IPS DF 6.9 (cell line): ENCODE data around the gene ATP5IF1.

Source experiments
- DNase-seq: peaks from one replicate; pipeline ENCODE4 v3.0.0-alpha.2; 2013; ENCODE audit warnings: low read depth, low spot score
- H3K27ac ChIP-seq: one replicate; pipeline ENCODE4 v1.5.1; 2013; ENCODE audit warnings: low read length, control low read depth
- H3K27me3 ChIP-seq: 2 replicates; pipeline ENCODE4 v1.6.1; 2013; ENCODE audit warnings: mild to moderate bottlenecking, low read length; ENCODE audit not compliant: control insufficient read depth, insufficient read depth
- H3K36me3 ChIP-seq: 2 replicates; pipeline ENCODE4 v1.6.1; 2013; ENCODE audit warnings: low read length; ENCODE audit not compliant: control insufficient read depth, insufficient read depth
- H3K4me1 ChIP-seq: 2 replicates; pipeline ENCODE4 v1.6.1; 2013; ENCODE audit warnings: low read length; ENCODE audit not compliant: control insufficient read depth, insufficient read depth
- H3K4me3 ChIP-seq: 2 replicates; pipeline ENCODE4 v1.5.1; 2013; ENCODE audit warnings: mild to moderate bottlenecking, low read length
- H3K9me3 ChIP-seq: 2 replicates; pipeline ENCODE4 v1.6.1; 2013; ENCODE audit warnings: low read length, inconsistent platforms; ENCODE audit not compliant: control insufficient read depth, insufficient read depth
- WGBS: extraction: QIAGEN DNeasy Blood & Tissue Kit; methylation state at CpG from one replicate; pipeline ENCODE4 v1.1.7; 2013; ENCODE audit warnings: mixed read lengths, missing lambda C conversion rate; ENCODE audit not compliant: insufficient read length, insufficient coverage; 5-methylcytosine and 5-hydroxymethylcytosine counted together

ATP5IF1 gene

GRCh38 chr1:28239004-28239403 lies 3.1 kb downstream of the ATP5IF1 start:
- no peak for DNase-seq
- H3K27me3 ChIP-seq = no peaks in the 10 kb centered on the region
- H3K27ac ChIP-seq = no peak overlapping the region
- H3K4me3 ChIP-seq = no peak overlapping the region
- H3K36me3 ChIP-seq = no peaks in the 10 kb centered on the region; the same call in 1 of the 2 replicates
- H3K9me3 ChIP-seq = no peaks in the 10 kb centered on the region
- no CpG with 5 or more reads among the region's 2 CpGs for WGBS
- H3K4me1 ChIP-seq = no peaks in the 10 kb centered on the region; the same call in 1 of the 2 replicates

GRCh38 chr1:28240024-28240423 lies 4.1 kb downstream of the ATP5IF1 start:
- Histone ChIP-seq H3K9me3 (no peaks in the 10 kb centered on the region), H3K27ac (no peak overlapping the region), H3K27me3 (no peaks in the 10 kb centered on the region), H3K36me3 (no peaks in the 10 kb centered on the region; the same call in 1 of the 2 replicates), H3K4me3 (no peak overlapping the region), H3K4me1 (no peaks in the 10 kb centered on the region; the same call in 1 of the 2 replicates)
- no CpG with 5 or more reads among the region's 4 CpGs for WGBS
- no peak for DNase-seq

- no peaks in the 10 kb centered on the region; the same call in 1 of the 2 replicates for H3K4me1 ChIP-seq
- DNase-seq = no peak
- no peak overlapping the region for H3K27ac ChIP-seq
- no peaks in the 10 kb centered on the region for H3K9me3 ChIP-seq
- no peaks in the 10 kb centered on the region for H3K27me3 ChIP-seq
- no peak overlapping the region for H3K4me3 ChIP-seq
- H3K36me3 ChIP-seq = no peaks in the 10 kb centered on the region; the same call in 1 of the 2 replicates
- WGBS = no CpG with 5 or more reads among the region's 10 CpGs
Measured at GRCh38 chr1:28241638-28242241, 5.8 kb downstream of the ATP5IF1 start.

GRCh38 chr1:28243685-28244311 lies 7.9 kb downstream of the ATP5IF1 start:
- WGBS = no CpG with 5 or more reads among the region's 2 CpGs
- no peak overlapping the region for H3K4me3 ChIP-seq
- peaks cover under 1% of the 10 kb centered on the region; the same call in 1 of the 2 replicates for H3K4me1 ChIP-seq
- no peaks in the 10 kb centered on the region; the same call in 1 of the 2 replicates for H3K36me3 ChIP-seq
- H3K9me3 ChIP-seq = no peaks in the 10 kb centered on the region
- no peak for DNase-seq
- no peaks in the 10 kb centered on the region for H3K27me3 ChIP-seq
- no peak overlapping the region for H3K27ac ChIP-seq

- no peaks in the 10 kb centered on the region for H3K27me3 ChIP-seq
- no peak overlapping the region for H3K27ac ChIP-seq
- DNase-seq = no peak
- no peak overlapping the region for H3K4me3 ChIP-seq
- peaks cover 4% of the 10 kb centered on the region; the same call in 1 of the 2 replicates for H3K4me1 ChIP-seq
- no CpG with 5 or more reads among the region's 13 CpGs for WGBS
- H3K9me3 ChIP-seq = no peaks in the 10 kb centered on the region
- no peaks in the 10 kb centered on the region; the same call in 1 of the 2 replicates for H3K36me3 ChIP-seq
Measured at GRCh38 chr1:28244549-28245251, 8.8 kb downstream of the ATP5IF1 start.

GRCh38 chr1:28246427-28246832 lies 10.5 kb downstream of the ATP5IF1 start:
- no CpG with 5 or more reads among the region's 11 CpGs for WGBS
- Histone ChIP-seq H3K4me1 (peaks cover 4% of the 10 kb centered on the region; the same call in 1 of the 2 replicates), H3K27me3 (no peaks in the 10 kb centered on the region), H3K9me3 (no peaks in the 10 kb centered on the region), H3K36me3 (no peaks in the 10 kb centered on the region; the same call in 1 of the 2 replicates), H3K4me3 (peak overlapping the region; percentile 44; the same call in 1 of the 2 replicates), H3K27ac (no peak overlapping the region)
- no peak for DNase-seq

- Histone ChIP-seq H3K27ac (no peak overlapping the region), H3K9me3 (no peaks in the 10 kb centered on the region), H3K36me3 (no peaks in the 10 kb centered on the region; the same call in 1 of the 2 replicates), H3K27me3 (no peaks in the 10 kb centered on the region), H3K4me1 (peaks cover 4% of the 10 kb centered on the region; the same call in 1 of the 2 replicates), H3K4me3 (no peak overlapping the region)
- WGBS = no CpG with 5 or more reads among the region's 11 CpGs
- no peak for DNase-seq
Measured at GRCh38 chr1:28247612-28248272, 11.8 kb downstream of the ATP5IF1 start.

GRCh38 chr1:28248273-28249012 lies 12.5 kb downstream of the ATP5IF1 start:
- H3K27ac ChIP-seq = no peak overlapping the region
- no peak for DNase-seq
- no peaks in the 10 kb centered on the region for H3K27me3 ChIP-seq
- no peak overlapping the region for H3K4me3 ChIP-seq
- H3K9me3 ChIP-seq = no peaks in the 10 kb centered on the region
- no CpG with 5 or more reads among the region's 12 CpGs for WGBS
- H3K36me3 ChIP-seq = no peaks in the 10 kb centered on the region
- peaks cover 4% of the 10 kb centered on the region; the same call in 1 of the 2 replicates for H3K4me1 ChIP-seq

GRCh38 chr1:28249013-28249865 lies 13.3 kb downstream of the ATP5IF1 start:
- Histone ChIP-seq H3K9me3 (no peaks in the 10 kb centered on the region), H3K4me3 (no peak overlapping the region), H3K36me3 (no peaks in the 10 kb centered on the region), H3K27me3 (no peaks in the 10 kb centered on the region), H3K4me1 (peaks cover 4% of the 10 kb centered on the region; the same call in 1 of the 2 replicates), H3K27ac (no peak overlapping the region)
- no peak for DNase-seq
- WGBS = no CpG with 5 or more reads among the region's 3 CpGs
